Small intestine (tissue), 7 donors: ENCODE data around the gene MAST3. TPM values are rescaled to one million over a fixed set of nuclear protein-coding genes. Genes with fewer than 3 reads are reported as not detected.

Source experiments
- DNase-seq, 2 donors: peaks; one replicate each; pipeline versions ENCODE4 v3.0.0 to v3.0.0-alpha.2; 2013
- FAIRE-seq: peaks from 2 replicates; lab custom pipeline; 2012; peaks lifted over from hg19 to GRCh38; lab: Jason Lieb, UNC
- H3K27ac ChIP-seq, 3 donors: one replicate each; pipeline ENCODE4 v1.5.1; 2013; ENCODE audit warnings: low read length in 2 of 3, mild to moderate bottlenecking in 2 of 3, control low read depth in 1 of 3, inconsistent platforms in 1 of 3, low read depth in 1 of 3, moderate library complexity in 1 of 3
- H3K27me3 ChIP-seq, 3 donors: one replicate each; pipeline ENCODE4 v1.6.1; 2013; ENCODE audit warnings: low read length in 3 of 3, inconsistent platforms in 1 of 3; ENCODE audit not compliant: control insufficient read depth in 3 of 3, insufficient read depth in 3 of 3
- H3K36me3 ChIP-seq, 3 donors: one replicate each; pipeline ENCODE4 v1.6.1; 2013; ENCODE audit warnings: low read length in 3 of 3, inconsistent platforms in 1 of 3, low read depth in 1 of 3, mild to moderate bottlenecking in 1 of 3, moderate library complexity in 1 of 3; ENCODE audit not compliant: control insufficient read depth in 3 of 3, insufficient read depth in 2 of 3
- H3K4me1 ChIP-seq, 3 donors: one replicate each; pipeline ENCODE4 v1.6.1; 2013; ENCODE audit warnings: low read length in 2 of 3, inconsistent platforms in 1 of 3, low read depth in 1 of 3, mild to moderate bottlenecking in 1 of 3, moderate library complexity in 1 of 3; ENCODE audit not compliant: control insufficient read depth in 3 of 3, insufficient read depth in 2 of 3
- H3K4me3 ChIP-seq, 3 donors: one replicate each; pipeline ENCODE4 v1.5.1; 2013; ENCODE audit warnings: low read length in 3 of 3, control low read depth in 1 of 3, inconsistent platforms in 1 of 3, low read depth in 1 of 3, mild to moderate bottlenecking in 1 of 3, moderate library complexity in 1 of 3
- H3K9me3 ChIP-seq, 2 donors: one replicate each; pipeline ENCODE4 v1.6.1; 2013; ENCODE audit warnings: low read depth in 1 of 2, low read length in 1 of 2; ENCODE audit not compliant: control insufficient read depth in 2 of 2, insufficient read depth in 1 of 2
- WGBS, 3 donors: extraction: QIAGEN DNeasy Blood & Tissue Kit; methylation state at CpG; one replicate each; pipeline ENCODE4 v1.1.7; 2013; 5-methylcytosine and 5-hydroxymethylcytosine counted together
- polyA plus RNA-seq, 4 donors: library from polyadenylated mRNA; stranded (reverse) in 3 of 4; unstranded in 1 of 4; fragments of 200-250 nt in 3 of 4; fragments of 120-200 nt in 1 of 4; gene quantifications; one replicate each; pipeline versions ENCODE4 v1.2.1 to v1.2.3, GENCODE V29; 2013
- donor health status: healthy with polysubstance abuse.
- donor health status: control.
- donor health status: control.
- donor health status: Bipolar disorder and iron deficiency.
- donor health status: healthy.

MAST3 gene
- polyA plus RNA-seq, 4 donors: 9.3 to 34.6 (median 24.9) TPM

DNA sequence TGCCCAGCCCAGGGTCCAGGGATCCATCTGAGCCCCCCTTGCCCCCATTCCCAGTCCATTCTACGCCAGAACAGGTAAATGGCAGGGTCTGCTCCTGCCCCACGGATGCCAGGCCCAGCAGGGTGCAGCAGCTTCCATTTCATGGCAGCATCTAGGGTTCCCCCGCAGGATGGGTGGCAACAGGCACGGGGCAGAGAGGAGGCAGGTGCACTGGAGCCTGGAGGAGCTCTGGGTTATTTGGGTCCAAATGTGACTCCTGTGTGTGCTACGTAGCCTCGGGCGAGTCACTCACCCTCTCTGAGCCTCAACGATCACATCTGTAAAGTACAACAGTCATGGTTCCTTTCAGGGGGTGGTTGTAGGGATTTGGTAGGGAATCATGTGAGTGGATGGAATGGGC, 38.3 kb upstream of the MAST3 start:
- H3K27me3 ChIP-seq: peaks cover 0 to 3% (median 0%) of the 10 kb centered on the region in 3 donors
- no peaks in the 10 kb centered on the region for H3K36me3 ChIP-seq
- H3K27ac ChIP-seq: no peak overlapping the region
- WGBS, 3 donors: 42 to 72% (median 55%) methylated on average over 8 of the region's 8 CpGs
- H3K4me1 ChIP-seq: peaks cover 0 to 4% (median 0%) of the 10 kb centered on the region in 3 donors
- no peak for DNase-seq
- no peak for FAIRE-seq
- H3K9me3 ChIP-seq: peaks cover 0 to 3% of the 10 kb centered on the region in 2 donors
- H3K4me3 ChIP-seq: no peak overlapping the region

DNA sequence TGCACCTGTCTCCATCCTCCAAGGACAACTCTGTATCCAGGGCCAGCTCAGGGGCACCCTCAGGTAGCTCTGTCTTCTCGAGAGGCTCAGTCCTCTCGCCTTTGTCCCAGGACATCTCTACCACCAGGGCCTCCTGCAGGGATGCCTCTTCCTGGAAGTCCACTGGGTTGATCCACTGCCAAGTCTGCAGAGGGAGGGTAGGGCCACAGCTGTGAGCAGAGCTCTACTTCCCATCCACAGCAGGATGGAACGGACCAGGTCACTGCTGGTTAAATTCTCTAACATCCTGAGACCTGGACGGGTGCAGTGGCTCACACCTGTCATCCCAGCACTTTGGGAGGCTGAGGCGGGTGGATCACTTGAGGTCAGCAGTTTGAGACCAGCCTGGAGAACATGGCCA, 37.7 kb upstream of the MAST3 start:
- DNase-seq (no peak), FAIRE-seq (no peak)
- Histone ChIP-seq H3K27me3 (peaks cover 0 to 3% (median 0%) of the 10 kb centered on the region in 3 donors), H3K36me3 (no peaks in the 10 kb centered on the region), H3K4me1 (peaks cover 0 to 4% (median 0%) of the 10 kb centered on the region in 3 donors), H3K27ac (no peak overlapping the region), H3K9me3 (peaks cover 0 to 3% of the 10 kb centered on the region in 2 donors), H3K4me3 (no peak overlapping the region)
- WGBS, 3 donors: 67 to 87% (median 72%) methylated on average over 5 of the region's 5 CpGs

DNA sequence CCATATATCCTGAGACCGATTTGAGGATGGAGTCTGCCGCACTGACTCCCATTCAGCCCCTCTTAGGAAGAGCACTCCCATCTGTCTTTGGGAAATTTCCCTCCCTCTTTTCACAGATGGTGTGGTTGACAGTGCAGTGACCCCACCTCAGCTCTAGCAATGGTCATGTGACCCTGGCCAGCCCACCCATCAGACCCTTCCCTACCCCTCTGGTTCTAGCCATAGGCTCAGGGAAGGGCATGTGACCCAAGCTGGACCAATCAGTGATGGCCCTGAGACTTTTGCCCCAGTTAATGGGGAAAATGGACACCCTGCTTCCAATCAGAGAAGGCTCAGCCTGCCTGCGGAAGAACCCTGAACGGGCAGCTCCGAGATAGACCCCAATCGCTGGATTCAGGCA, 37.1 kb upstream of the MAST3 start:
- Histone ChIP-seq H3K4me1 (peaks cover 0 to 4% (median 0%) of the 10 kb centered on the region in 3 donors), H3K4me3 (no peak overlapping the region), H3K27ac (no peak overlapping the region), H3K9me3 (peaks cover 0 to 3% of the 10 kb centered on the region in 2 donors), H3K36me3 (no peaks in the 10 kb centered on the region), H3K27me3 (peaks cover 0 to 3% (median 0%) of the 10 kb centered on the region in 3 donors)
- 85 to 88% (median 86%) methylated on average over 6 of the region's 6 CpGs for WGBS, 3 donors
- no peak for FAIRE-seq
- no peak for DNase-seq

DNA sequence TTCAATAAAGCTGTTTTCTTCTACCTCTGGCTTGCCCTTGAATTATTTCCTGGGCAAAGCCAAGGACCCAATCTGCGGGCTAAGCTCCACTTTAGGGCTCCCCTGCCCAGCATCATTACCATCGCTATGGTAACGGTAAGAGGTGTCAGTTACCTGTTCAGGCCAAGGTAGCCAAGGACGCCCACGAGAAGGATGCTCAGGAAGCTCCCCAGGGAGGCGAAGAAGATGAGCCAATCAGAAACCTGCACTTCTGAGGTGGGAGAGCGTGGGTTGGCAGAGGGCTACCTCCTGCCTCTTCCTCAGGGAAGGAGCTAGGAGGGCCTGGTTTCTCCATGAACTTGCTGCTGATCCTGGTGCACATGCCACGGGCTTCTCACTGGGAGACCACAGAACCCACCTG, 35.5 kb upstream of the MAST3 start:
- 42 to 63% (median 57%) methylated on average over 8 of the region's 8 CpGs for WGBS, 3 donors

DNA sequence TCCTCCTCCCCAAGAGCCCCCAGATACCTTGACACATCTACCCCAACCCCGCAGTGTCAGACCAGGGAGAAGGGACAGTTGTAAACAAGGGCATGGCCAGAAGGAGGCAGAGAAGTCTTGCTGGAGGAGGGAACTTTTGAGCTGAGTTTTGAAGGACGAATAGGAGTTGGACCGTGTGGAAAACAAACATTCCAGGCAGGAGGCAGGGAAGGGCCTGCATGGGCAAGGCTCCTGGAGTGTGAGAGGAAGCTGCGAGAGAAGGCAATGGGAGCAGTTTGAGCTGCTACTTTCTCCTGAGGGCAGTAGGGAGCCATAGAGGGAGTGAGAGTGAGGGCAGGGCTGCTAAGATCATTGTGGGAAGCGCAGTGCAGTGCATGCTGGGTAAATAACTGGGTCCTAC, 34.1 kb upstream of the MAST3 start:
- FAIRE-seq: no peak
- H3K4me3 ChIP-seq: no peak overlapping the region
- peaks cover 0 to 3% (median 0%) of the 10 kb centered on the region in 3 donors for H3K27me3 ChIP-seq
- WGBS, 3 donors: 64 to 82% (median 65%) methylated on average over 5 of the region's 5 CpGs
- H3K9me3 ChIP-seq: peaks cover 0 to 3% of the 10 kb centered on the region in 2 donors
- no peak overlapping the region for H3K27ac ChIP-seq
- peaks cover 0 to 3% (median 0%) of the 10 kb centered on the region in 3 donors for H3K4me1 ChIP-seq
- no peak for DNase-seq
- H3K36me3 ChIP-seq: no peaks in the 10 kb centered on the region

More for the DNA sequence above, 35.5 kb upstream of the MAST3 start:
- no peak for FAIRE-seq
- H3K4me3 ChIP-seq: no peak overlapping the region
- H3K27ac ChIP-seq: no peak overlapping the region
- no peak for DNase-seq
- H3K9me3 ChIP-seq: peaks cover 0 to 3% of the 10 kb centered on the region in 2 donors
- peaks cover 0 to 3% (median 0%) of the 10 kb centered on the region in 3 donors for H3K27me3 ChIP-seq
- peaks cover 0 to 4% (median 0%) of the 10 kb centered on the region in 3 donors for H3K4me1 ChIP-seq
- H3K36me3 ChIP-seq: no peaks in the 10 kb centered on the region

DNA sequence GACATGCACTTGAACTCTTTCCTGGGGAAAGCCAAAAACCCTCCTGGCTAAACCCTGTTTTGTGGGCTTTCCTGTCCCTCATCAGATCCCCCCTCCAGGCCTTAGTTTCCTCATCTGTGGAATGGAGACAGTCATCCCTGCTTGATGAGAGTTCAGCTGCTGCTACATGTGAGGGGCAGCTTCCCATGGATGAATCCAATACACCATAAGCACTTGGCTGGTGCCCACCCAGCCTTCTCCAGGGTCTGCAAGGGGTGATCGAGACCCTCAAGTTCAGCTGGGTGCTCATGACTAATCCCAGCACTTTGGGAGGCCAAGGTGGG, 32.4 kb upstream of the MAST3 start:
- Histone ChIP-seq H3K9me3 (peaks cover 0 to 3% of the 10 kb centered on the region in 2 donors), H3K4me1 (no peaks in the 10 kb centered on the region), H3K27me3 (peaks cover 0 to 3% (median 0%) of the 10 kb centered on the region in 3 donors), H3K36me3 (no peaks in the 10 kb centered on the region), H3K4me3 (no peak overlapping the region), H3K27ac (no peak overlapping the region)
- FAIRE-seq (no peak), DNase-seq (no peak)
- 87 to 100% (median 93%) methylated on average over 1 of the region's 1 CpG for WGBS, 3 donors

DNA sequence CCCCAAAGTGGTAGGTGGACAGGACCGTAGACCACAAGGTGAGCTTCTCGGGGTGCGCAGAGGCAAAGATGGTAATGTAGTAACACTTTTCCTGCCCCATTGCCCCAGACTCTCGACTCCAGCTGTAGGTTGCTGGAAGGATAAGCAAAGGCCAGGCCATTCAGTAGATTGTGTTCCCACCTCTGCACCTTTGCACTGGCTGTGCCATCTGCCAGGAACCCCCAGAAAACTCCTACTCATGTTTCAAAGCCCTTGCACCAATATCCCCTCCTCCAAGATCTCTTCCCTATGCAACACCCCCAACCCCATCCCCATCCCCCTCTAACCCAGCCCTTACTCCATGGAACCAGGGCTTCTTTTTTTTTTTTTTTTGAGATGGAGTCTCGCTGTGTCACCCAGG, 29.2 kb upstream of the MAST3 start:
- FAIRE-seq (no peak), DNase-seq (no peak)
- Histone ChIP-seq H3K36me3 (no peaks in the 10 kb centered on the region), H3K27ac (no peak overlapping the region), H3K9me3 (no peaks in the 10 kb centered on the region), H3K4me3 (no peak overlapping the region), H3K27me3 (peaks cover 0 to 3% (median 0%) of the 10 kb centered on the region in 3 donors), H3K4me1 (no peaks in the 10 kb centered on the region)
- WGBS, 3 donors: 93 to 95% (median 93%) methylated on average over 5 of the region's 5 CpGs

DNA sequence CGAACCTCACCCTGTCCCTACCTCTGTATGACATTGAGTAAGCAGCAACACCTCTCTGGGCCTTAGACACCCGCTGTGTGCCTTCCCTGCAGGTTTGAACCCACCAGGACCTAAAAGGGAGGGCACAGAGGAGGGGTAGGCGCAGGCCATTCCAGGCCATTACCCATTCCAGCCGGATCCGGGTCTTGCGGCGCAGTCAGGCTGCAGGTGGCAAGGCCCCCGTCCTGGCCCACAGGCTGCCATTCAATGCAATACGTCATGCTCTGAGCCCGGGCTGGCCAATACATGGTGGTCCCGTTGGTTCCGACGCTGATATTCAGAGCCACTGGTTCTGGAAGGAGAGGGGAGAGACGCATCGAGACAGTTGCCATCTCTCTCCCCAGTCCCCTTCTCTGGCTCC, 28.2 kb upstream of the MAST3 start:
- Histone ChIP-seq H3K27me3 (no peaks in the 10 kb centered on the region), H3K36me3 (no peaks in the 10 kb centered on the region), H3K27ac (no peak overlapping the region), H3K4me1 (no peaks in the 10 kb centered on the region), H3K9me3 (no peaks in the 10 kb centered on the region), H3K4me3 (no peak overlapping the region)
- WGBS, 3 donors: 87 to 94% (median 90%) methylated on average over 15 of the region's 15 CpGs
- FAIRE-seq (no peak), DNase-seq (no peak)

DNA sequence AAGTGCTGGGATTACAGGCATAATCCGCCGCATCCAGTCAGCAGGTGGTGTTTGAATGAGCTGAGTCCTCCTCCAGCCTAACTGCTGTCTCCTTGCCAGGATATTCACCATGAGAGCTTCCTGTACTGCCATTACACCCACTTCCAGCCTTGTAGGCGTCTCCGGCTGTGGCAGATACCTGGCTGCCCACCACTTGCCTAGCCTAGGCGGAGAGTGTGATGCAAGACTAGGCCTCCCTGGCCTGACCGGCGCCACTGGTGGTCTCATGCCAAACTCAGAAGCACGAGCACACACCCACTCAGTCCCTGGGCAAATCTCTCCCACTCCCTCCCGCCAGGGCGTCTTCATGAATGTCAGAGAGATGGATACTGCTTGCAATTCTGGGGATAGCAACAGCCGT, 27.4 kb upstream of the MAST3 start:
- WGBS, 3 donors: 74 to 83% (median 79%) methylated on average over 11 of the region's 11 CpGs
- Histone ChIP-seq H3K4me3 (no peak overlapping the region), H3K27ac (no peak overlapping the region), H3K36me3 (no peaks in the 10 kb centered on the region), H3K9me3 (no peaks in the 10 kb centered on the region), H3K4me1 (no peaks in the 10 kb centered on the region), H3K27me3 (no peaks in the 10 kb centered on the region)
- DNase-seq (no peak), FAIRE-seq (no peak)
